ENCODE measurements around the gene NUP62. TPM values are rescaled to one million over a fixed set of nuclear protein-coding genes. Genes with fewer than 3 reads are reported as not detected.
A peak's percentile ranks its signal among the peaks of the same experiment; 100 is the strongest.

NUP62 gene
- total RNA-seq, 1 donor from 2014 or later: 85.9 TPM

DNA sequence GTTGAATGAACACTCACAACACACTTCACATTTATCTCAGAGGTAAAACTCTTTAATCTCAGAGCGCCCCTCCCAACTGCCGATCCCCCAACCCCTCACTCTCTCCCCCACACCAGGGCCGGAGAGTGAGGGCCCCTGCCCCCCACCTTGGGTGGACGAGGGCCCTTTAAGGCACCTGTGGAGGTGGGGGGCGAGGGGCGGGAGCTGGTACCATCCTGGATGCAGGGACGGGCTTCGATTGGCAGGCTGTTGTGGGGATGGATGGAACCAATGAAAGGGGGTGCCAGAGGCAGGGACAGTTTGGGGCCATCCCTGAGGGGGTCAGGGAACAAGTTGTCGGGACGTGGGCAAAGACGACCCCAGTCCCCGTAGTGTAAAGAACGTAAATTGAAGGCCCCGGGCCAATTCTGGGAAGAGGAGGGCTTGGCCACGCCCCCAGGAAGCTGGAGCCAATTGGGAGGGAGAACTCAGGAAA, 60.3 kb downstream of the NUP62 start:
- peaks cover 18% of the 10 kb centered on the region for H3K4me1 Mint-ChIP-seq (ENCODE audit: low read depth)
- H3K27me3 Mint-ChIP-seq: no peaks in the 10 kb centered on the region
- no peak overlapping the region for H3K27ac Mint-ChIP-seq
- no peak for DNase-seq (ENCODE audit: low spot score, unreplicated experiment)
- TF ChIP-seq, protein P1, sequence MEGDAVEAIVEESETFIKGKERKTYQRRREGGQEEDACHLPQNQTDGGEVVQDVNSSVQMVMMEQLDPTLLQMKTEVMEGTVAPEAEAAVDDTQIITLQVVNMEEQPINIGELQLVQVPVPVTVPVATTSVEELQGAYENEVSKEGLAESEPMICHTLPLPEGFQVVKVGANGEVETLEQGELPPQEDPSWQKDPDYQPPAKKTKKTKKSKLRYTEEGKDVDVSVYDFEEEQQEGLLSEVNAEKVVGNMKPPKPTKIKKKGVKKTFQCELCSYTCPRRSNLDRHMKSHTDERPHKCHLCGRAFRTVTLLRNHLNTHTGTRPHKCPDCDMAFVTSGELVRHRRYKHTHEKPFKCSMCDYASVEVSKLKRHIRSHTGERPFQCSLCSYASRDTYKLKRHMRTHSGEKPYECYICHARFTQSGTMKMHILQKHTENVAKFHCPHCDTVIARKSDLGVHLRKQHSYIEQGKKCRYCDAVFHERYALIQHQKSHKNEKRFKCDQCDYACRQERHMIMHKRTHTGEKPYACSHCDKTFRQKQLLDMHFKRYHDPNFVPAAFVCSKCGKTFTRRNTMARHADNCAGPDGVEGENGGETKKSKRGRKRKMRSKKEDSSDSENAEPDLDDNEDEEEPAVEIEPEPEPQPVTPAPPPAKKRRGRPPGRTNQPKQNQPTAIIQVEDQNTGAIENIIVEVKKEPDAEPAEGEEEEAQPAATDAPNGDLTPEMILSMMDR (IDR thresholded peaks at IDR 0.05; ENCODE audit: unreplicated experiment): no peak
- peaks cover 11% of the 10 kb centered on the region for H3K36me3 Mint-ChIP-seq (ENCODE audit: insufficient read depth)
- H3K4me3 Mint-ChIP-seq (ENCODE audit: low read depth): no peak overlapping the region
- no peaks in the 10 kb centered on the region for H3K9me3 Mint-ChIP-seq (ENCODE audit: low read depth)

DNA sequence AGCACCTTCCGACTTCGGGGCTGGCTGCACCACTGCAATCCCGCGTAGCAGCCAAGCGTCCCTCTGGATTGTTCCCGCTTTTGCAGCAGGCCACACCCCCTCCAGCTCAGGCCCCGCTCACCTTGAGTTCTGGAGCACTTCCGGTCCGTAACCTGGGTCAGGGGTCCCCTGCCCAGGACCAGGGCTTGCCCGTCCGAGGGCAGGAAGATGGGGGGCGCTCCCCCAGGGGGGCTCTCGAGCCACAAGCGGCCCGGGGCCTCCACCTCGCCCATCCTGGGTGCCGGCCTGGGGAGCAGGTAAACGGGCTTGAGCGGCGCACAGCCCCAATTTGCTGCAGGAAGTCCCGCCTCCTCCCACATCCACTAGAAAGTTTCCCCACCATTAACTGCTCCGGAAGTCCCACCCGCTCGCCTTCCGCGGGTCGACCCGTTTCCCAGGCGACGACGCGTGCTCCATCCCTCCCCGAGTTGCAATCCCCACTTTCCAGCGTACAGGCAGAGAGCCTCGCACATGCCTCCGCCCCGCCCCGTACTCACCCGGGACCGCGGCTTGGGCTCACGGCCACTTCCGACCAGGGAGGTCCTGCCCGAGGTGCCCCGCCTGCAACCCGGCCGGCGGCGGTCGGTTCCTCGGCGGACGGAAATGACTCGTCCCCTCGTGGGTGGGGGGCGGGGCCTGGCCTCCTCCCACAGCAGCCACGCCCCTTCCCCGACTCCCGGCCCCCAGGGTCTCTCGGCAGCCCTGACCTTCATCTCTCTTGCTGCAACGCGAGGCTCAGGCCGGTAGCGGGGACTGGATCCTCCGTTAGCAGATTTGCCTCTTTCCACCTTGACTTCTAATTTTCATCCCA, 62.1 kb downstream of the NUP62 start, which contains the start of gene PNKP:
Gene PNKP, minus strand, starts transcription at position 644 of the 850 bp plus-strand sequence. Its CDS starts 372 bp downstream, at position 272.
- H3K36me3 Mint-ChIP-seq (ENCODE audit: insufficient read depth): peaks cover 15% of the 10 kb centered on the region
- H3K27ac Mint-ChIP-seq: peak within 1 kb of the TSS; percentile 97
- peak; percentile 79 for DNase-seq (ENCODE audit: low spot score, unreplicated experiment)
- no peaks in the 10 kb centered on the region for H3K27me3 Mint-ChIP-seq
- TF ChIP-seq, protein P1 (IDR thresholded peaks at IDR 0.05; ENCODE audit: unreplicated experiment): no peak
- no peak within 1 kb of the TSS for H3K4me3 Mint-ChIP-seq (ENCODE audit: low read depth)
- peaks cover 20% of the 10 kb centered on the region for H3K4me1 Mint-ChIP-seq (ENCODE audit: low read depth)
- no peaks in the 10 kb centered on the region for H3K9me3 Mint-ChIP-seq (ENCODE audit: low read depth)

DNA sequence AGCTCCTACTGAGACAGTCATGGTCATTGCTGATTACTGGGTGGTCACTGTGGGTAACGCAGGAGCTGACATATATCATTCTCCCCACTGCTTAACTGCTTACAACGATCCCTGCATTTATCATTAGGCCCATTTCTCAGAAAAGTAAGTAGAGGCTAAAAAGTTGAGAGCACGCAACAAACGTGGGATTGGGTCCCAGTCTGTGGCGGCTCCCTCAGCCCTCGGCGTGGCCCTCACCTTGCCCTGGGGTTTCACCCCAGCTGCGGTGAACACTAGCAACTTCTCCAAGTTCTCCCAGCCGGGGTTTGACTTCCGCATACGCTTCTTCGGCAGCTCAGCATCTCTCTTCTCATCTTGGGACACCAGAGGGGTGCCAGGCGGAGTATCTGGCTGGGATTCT, 64.4 kb downstream of the NUP62 start:
- H3K27ac Mint-ChIP-seq: no peak overlapping the region

DNA sequence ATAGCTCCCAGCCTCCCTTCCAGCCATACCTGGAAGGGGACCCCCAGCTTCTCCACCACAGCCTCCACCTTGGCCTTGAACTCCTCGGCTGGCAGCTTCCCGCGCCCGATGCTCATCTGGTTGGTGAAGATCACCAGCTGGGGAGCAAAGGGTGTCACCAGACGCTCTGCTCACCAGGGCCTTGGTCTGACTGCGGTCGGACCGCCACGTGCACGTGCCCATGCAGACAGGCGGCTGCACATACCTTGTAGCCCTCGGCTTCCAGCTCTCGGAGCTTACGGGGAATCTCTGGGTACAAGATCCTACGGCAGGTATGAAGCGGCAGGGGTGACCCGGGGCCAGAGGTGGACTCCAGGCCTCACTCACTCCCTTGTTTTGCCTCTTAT, 65.4 kb downstream of the NUP62 start:
- Mint-ChIP-seq H3K27ac (no peak overlapping the region), H3K36me3 (ENCODE audit: insufficient read depth) (peaks cover 20% of the 10 kb centered on the region)

More for the DNA sequence above, 64.4 kb downstream of the NUP62 start:
- no peak for DNase-seq (ENCODE audit: low spot score, unreplicated experiment)
- Mint-ChIP-seq H3K4me3 (ENCODE audit: low read depth) (no peak overlapping the region), H3K4me1 (ENCODE audit: low read depth) (peaks cover 14% of the 10 kb centered on the region), H3K27me3 (no peaks in the 10 kb centered on the region), H3K36me3 (ENCODE audit: insufficient read depth) (peaks cover 19% of the 10 kb centered on the region), H3K9me3 (ENCODE audit: low read depth) (no peaks in the 10 kb centered on the region)
- TF ChIP-seq, protein P1 (IDR thresholded peaks at IDR 0.05; ENCODE audit: unreplicated experiment): no peak

DNA sequence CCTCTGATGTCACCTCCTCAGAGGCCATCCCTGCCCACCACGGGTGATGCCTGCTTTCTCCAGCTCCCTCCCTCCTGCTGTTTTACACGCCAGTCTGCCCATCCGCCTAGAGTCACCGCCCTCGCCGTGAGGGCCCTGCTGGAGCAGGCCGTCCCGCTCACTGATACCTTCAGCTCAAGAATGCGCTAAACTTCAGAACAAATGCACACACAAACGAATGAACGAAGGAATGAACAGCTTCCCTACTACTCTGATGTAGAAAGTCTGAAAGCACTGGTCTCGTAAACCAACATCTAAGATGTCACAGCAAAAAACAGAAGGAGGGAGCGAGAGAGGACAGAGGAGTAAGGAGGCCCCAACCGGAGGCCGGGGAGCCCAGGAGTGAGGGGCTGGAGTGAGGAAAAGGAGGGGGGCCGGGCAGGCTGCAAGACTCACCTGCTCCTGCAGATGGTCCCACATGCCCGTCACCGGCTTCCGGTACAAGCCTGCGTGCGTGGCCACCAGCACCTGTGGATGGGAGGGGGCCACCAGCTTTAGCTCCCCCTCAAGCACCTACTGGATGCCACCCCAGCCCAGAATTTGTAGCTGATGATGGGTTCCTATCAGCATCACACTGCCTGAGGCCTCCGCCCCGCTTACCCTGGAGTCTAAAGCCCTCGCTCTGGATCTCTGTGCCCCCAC, 65.9 kb downstream of the NUP62 start:
- Mint-ChIP-seq H3K4me1 (ENCODE audit: low read depth) (peaks cover 14% of the 10 kb centered on the region), H3K36me3 (ENCODE audit: insufficient read depth) (peaks cover 22% of the 10 kb centered on the region), H3K27me3 (no peaks in the 10 kb centered on the region), H3K4me3 (ENCODE audit: low read depth) (no peak overlapping the region), H3K27ac (no peak overlapping the region), H3K9me3 (ENCODE audit: low read depth) (no peaks in the 10 kb centered on the region)
- DNase-seq (ENCODE audit: low spot score, unreplicated experiment): no peak
- TF ChIP-seq, protein P1 (IDR thresholded peaks at IDR 0.05; ENCODE audit: unreplicated experiment): no peak

More for the DNA sequence above, 65.4 kb downstream of the NUP62 start:
- Mint-ChIP-seq H3K4me1 (ENCODE audit: low read depth) (peaks cover 14% of the 10 kb centered on the region), H3K27me3 (no peaks in the 10 kb centered on the region), H3K4me3 (ENCODE audit: low read depth) (no peak overlapping the region), H3K9me3 (ENCODE audit: low read depth) (no peaks in the 10 kb centered on the region)
- TF ChIP-seq, protein P1 (IDR thresholded peaks at IDR 0.05; ENCODE audit: unreplicated experiment): no peak
- no peak for DNase-seq (ENCODE audit: low spot score, unreplicated experiment)
